HG02610 (cell line): ENCODE data around the gene SPEF2.
"Not testable (repeated sequence)": the region's sequence is repeated elsewhere in the genome, so short reads cannot be mapped to it uniquely, and the experiment has no call there.

Experiments used
- ATAC-seq: cut with Tn5 transposase; IDR thresholded peaks from one replicate; pipeline ENCODE4 v1.9.1; 2021; ENCODE audit warnings: mild to moderate bottlenecking, moderate library complexity; ENCODE audit not compliant: unreplicated experiment

Gene SPEF2

GRCh38 chr5:35657877-35658276 is 40.2 kb downstream of the SPEF2 start:
- ATAC-seq = no peak

GRCh38 chr5:35659556-35659955 is 41.9 kb downstream of the SPEF2 start:
- ATAC-seq = no peak

- ATAC-seq = no peak
Observed at GRCh38 chr5:35660451-35660850, 42.8 kb downstream of the SPEF2 start.

GRCh38 chr5:35664584-35664983 is 46.9 kb downstream of the SPEF2 start:
- ATAC-seq = no peak

GRCh38 chr5:35665096-35665495 is 47.4 kb downstream of the SPEF2 start:
- ATAC-seq = no peak

GRCh38 chr5:35668319-35668718 is 50.7 kb downstream of the SPEF2 start:
- no peak for ATAC-seq

- ATAC-seq = no peak
Observed at GRCh38 chr5:35668794-35669193, 51.1 kb downstream of the SPEF2 start.

- no peak for ATAC-seq
Observed at GRCh38 chr5:35671541-35672295, 54.1 kb downstream of the SPEF2 start.

GRCh38 chr5:35672296-35672655 is 54.6 kb downstream of the SPEF2 start:
- ATAC-seq = not testable (repeated sequence)

GRCh38 chr5:35672995-35673394 is 55.3 kb downstream of the SPEF2 start:
- peak; percentile 72 for ATAC-seq

GRCh38 chr5:35674049-35674448 is 56.4 kb downstream of the SPEF2 start:
- no peak for ATAC-seq

GRCh38 chr5:35675392-35675791 is 57.7 kb downstream of the SPEF2 start:
- ATAC-seq = no peak

- no peak for ATAC-seq
Observed at GRCh38 chr5:35677878-35678277, 60.2 kb downstream of the SPEF2 start.

- ATAC-seq = no peak
Observed at GRCh38 chr5:35678661-35679060, 61.0 kb downstream of the SPEF2 start.

GRCh38 chr5:35679357-35679756 is 61.7 kb downstream of the SPEF2 start:
- no peak for ATAC-seq

- no peak for ATAC-seq
Observed at GRCh38 chr5:35681911-35682310, 64.2 kb downstream of the SPEF2 start.

GRCh38 chr5:35683466-35683865 is 65.8 kb downstream of the SPEF2 start:
- ATAC-seq = no peak

GRCh38 chr5:35685161-35685560 is 67.5 kb downstream of the SPEF2 start:
- ATAC-seq = no peak

- ATAC-seq = no peak
Observed at GRCh38 chr5:35687961-35688360, 70.3 kb downstream of the SPEF2 start.

- no peak for ATAC-seq
Observed at GRCh38 chr5:35694481-35694880, 76.8 kb downstream of the SPEF2 start.

- no peak for ATAC-seq
Observed at GRCh38 chr5:35698047-35698808, 80.6 kb downstream of the SPEF2 start.

- ATAC-seq = no peak
Observed at GRCh38 chr5:35707659-35708058, 90.0 kb downstream of the SPEF2 start.
